ENCODE measurements around the gene PGM2. TPM values are rescaled to one million over a fixed set of nuclear protein-coding genes. Genes with fewer than 3 reads are reported as not detected.
A peak's percentile ranks its signal among the peaks of the same experiment; 100 is the strongest.

Gene PGM2
- total RNA-seq, 1 experiment from 2014 or later, result 51.9 TPM

GRCh38 chr4:37902212-37902611, 75.7 kb downstream of the PGM2 start:
- DNase-seq (ENCODE audit: low read depth), result no peak

DNA sequence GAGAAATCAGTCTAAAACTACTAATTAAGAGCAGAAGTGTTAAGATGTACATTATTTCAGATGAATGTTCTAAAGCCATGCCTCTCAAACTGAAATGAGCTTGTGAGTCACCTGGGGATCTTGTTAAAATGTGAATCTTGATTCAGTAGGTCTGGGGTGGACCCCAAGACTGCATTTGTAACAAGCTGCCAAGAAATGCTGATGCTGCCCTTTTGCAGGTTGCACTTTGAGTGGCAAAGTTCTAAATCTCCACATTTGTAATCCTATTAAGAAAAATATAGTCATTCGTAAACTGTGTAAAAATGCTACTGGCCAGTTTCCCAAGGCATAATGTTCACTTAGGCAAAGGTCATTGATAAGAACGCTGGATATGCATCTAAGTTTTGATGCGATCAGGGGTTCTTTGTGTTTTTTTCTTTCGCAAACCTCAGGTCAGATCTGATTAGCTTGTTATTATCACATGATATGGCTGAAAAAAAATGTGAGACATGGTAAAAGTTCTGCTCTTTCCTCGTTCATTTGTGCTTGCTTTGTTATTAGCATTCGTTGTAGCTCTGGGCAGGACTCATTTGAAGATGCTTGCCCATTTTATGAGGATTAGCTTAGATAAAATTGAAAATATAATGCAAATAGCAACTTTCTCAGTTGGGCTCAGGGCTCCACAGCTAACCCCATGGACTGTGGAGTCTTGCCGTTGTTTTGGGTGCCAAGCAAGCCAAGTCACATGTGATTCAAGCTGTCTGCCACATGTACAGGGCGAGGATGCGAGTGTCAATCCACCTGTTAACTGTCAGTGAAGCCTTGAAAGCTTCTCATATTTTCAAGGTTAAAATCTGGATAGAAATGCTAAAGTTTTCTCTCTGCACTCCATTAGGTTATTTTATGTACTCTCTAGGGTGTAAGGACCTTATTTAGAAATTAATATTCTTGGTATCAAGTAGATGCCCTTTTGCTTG, 76.5 kb downstream of the PGM2 start:
- DNase-seq (ENCODE audit: low read depth), result no peak

DNA sequence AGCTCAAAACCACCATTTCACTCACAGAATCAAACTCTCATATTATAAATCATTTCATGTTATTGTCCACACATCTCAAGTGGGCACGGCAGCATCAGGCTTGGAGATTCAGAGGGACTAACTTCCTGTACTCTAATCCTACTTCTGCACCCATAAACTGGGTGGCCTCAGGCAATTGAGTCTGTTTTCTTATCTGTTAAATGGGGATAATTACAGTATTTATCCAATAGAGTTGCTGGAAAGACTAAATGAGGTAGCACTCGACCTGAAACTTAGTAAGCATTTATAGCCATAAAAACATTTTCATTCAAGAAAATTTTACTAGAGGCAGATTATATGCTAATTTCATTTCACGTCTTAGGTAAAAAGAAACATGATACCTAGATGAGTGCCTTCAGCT, 77.4 kb downstream of the PGM2 start:
- no peak for DNase-seq (ENCODE audit: low read depth)

- no peak for DNase-seq (ENCODE audit: low read depth)
These were observed 78.3 kb downstream of the PGM2 start for GRCh38 chr4:37904824-37905223.

GRCh38 chr4:37905533-37906169, 79.2 kb downstream of the PGM2 start:
- peak; percentile 35 for DNase-seq (ENCODE audit: low read depth)

GRCh38 chr4:37908488-37909331, 82.2 kb downstream of the PGM2 start:
- peak; percentile 79 for DNase-seq (ENCODE audit: low read depth)

- DNase-seq (ENCODE audit: low read depth), result peak; percentile 37
These were observed 83.0 kb downstream of the PGM2 start for GRCh38 chr4:37909332-37910090.

- no peak for DNase-seq (ENCODE audit: low read depth)
These were observed 83.6 kb downstream of the PGM2 start for GRCh38 chr4:37910091-37910486.

Other genes with a start within 250 kb of the PGM2 start
- gene RELL1, start 140.3 kb upstream of the PGM2 start, total RNA-seq (2014; rRNA removed; shearing (Covaris generic)), result 38.2 and 46.7 TPM in 2 replicates
- 110 and 130 TPM in 2 replicates for gene TBC1D1, start 64.4 kb downstream of the PGM2 start, total RNA-seq (2014; rRNA removed; shearing (Covaris generic))
- not detected in 2 replicates for gene PTTG2, start 133.7 kb downstream of the PGM2 start, total RNA-seq (2014; rRNA removed; shearing (Covaris generic))

All from M059J (cell line).